HepG2 (cell line): ENCODE data around the gene ACTN2. TPM values are rescaled to one million over a fixed set of nuclear protein-coding genes. Genes with fewer than 3 reads are reported as not detected.

Source experiments
- ATAC-seq: fragments of 200-7000 bp; cut with Tn5 transposase; 3 replicates; pipeline ENCODE4 v1.9.1; 2020; ENCODE audit warnings: mild to moderate bottlenecking, moderate library complexity
- BruUV-seq: library from RNA; stranded (reverse); fragments of 400-500 nt; replicated peaks from 2 replicates; lab custom pipeline; 2021; lab: Mats Ljungman, UMichigan
- CTCF ChIA-PET: fragments of 300-600 bp; formaldehyde crosslinking; extraction: SDS; loops from one replicate; lab custom pipeline; 2021; ENCODE audit warnings: low total read pairs, inconsistent platforms, low intra/inter-chr PET ratio; lab: Yijun Ruan, JAX
- POLR2A ChIA-PET: fragments of 350-600 bp; sonication (Branson Sonifier 250); formaldehyde crosslinking; loops from one replicate; lab custom pipeline; 2020; ENCODE audit warnings: antibody characterized with exemption, inconsistent platforms; lab: Yijun Ruan, JAX
- DNase-seq: peaks from one replicate; pipeline ENCODE4 v3.0.0-alpha.2; 2015; ENCODE audit warnings: low spot score
- FAIRE-seq: peaks from 3 replicates; lab custom pipeline; 2011; peaks lifted over from hg19 to GRCh38; lab: Jason Lieb, UNC
- H2AFZ ChIP-seq: one replicate; pipeline ENCODE4 v1.6.1; 2011; ENCODE audit warnings: low read length, inconsistent platforms
- H3K27ac ChIP-seq: fragments of 300-600 bp; 3 replicates; pipeline ENCODE4 v1.8.0; 2011; ENCODE audit warnings: mixed run types, mild to moderate bottlenecking, mixed read lengths, low read length, inconsistent platforms; ENCODE audit not compliant: insufficient read depth; ENCODE audit errors: extremely low read length
- H3K27me3 ChIP-seq, 2 experiments: fragments of 200-600 bp in 1 of 2; 2 replicates in 1 of 2; 3 replicates in 1 of 2; pipeline versions ENCODE4 v1.6.0 to v1.8.0; 2011; ENCODE audit warnings: low read length in 2 of 2, mild to moderate bottlenecking in 2 of 2, moderate library complexity in 2 of 2, inconsistent platforms in 1 of 2; ENCODE audit not compliant: insufficient read depth in 2 of 2, control insufficient read depth in 1 of 2
- H3K36me3 ChIP-seq, 2 experiments: fragments of 200-600 bp in 1 of 2; replicated peaks in 1 of 2; 2 replicates in 1 of 2; 3 replicates in 1 of 2; pipeline versions ENCODE4 v1.5.1 to v1.8.0; 2011; ENCODE audit warnings: low read length in 2 of 2, inconsistent platforms in 1 of 2; ENCODE audit not compliant: insufficient read depth in 2 of 2, control insufficient read depth in 1 of 2
- H3K4me1 ChIP-seq: 2 replicates; pipeline ENCODE4 v1.5.1; 2012; ENCODE audit warnings: low read length, inconsistent platforms; ENCODE audit not compliant: insufficient read depth
- H3K4me2 ChIP-seq: 2 replicates; pipeline ENCODE4 v1.6.0; 2011; ENCODE audit warnings: low read depth, low read length, inconsistent platforms
- H3K4me3 ChIP-seq, 3 experiments: fragments of 200-600 bp in 1 of 3; sonication (generic), shearing (Covaris generic) in 1 of 3; replicated peaks in 1 of 3; 2 replicates each; pipeline ENCODE4 v1.5.1; 2011 to 2016; ENCODE audit warnings: low read length in 3 of 3, inconsistent platforms in 2 of 3, low read depth in 2 of 3, mild to moderate bottlenecking in 2 of 3, control low read depth in 1 of 3, mixed read lengths in 1 of 3; ENCODE audit not compliant: insufficient read depth in 1 of 3
- H3K79me2 ChIP-seq: one replicate; pipeline ENCODE4 v1.6.1; 2011; ENCODE audit warnings: low read length, inconsistent platforms; ENCODE audit not compliant: insufficient read depth
- H3K9ac ChIP-seq: 2 replicates; pipeline ENCODE4 v1.6.0; 2011; ENCODE audit warnings: mild to moderate bottlenecking, low read depth, low read length, inconsistent platforms; ENCODE audit not compliant: insufficient read depth
- H3K9me3 ChIP-seq: 2 replicates; pipeline ENCODE4 v1.5.1; 2012; ENCODE audit warnings: mild to moderate bottlenecking, low read length
- H4K20me1 ChIP-seq: 2 replicates; pipeline ENCODE4 v1.6.0; 2011; ENCODE audit warnings: inconsistent platforms, mild to moderate bottlenecking, low read length, moderate library complexity; ENCODE audit not compliant: insufficient read depth
- ARHGAP35 ChIP-seq: sonication (generic); formaldehyde crosslinking; IDR thresholded peaks from 2 replicates; pipeline ENCODE4 v1.9.0; 2022; ENCODE audit warnings: mild to moderate bottlenecking, inconsistent platforms, moderate library complexity, missing genetic modification reagents, borderline replicate concordance
- HDAC2 ChIP-seq: sonication (generic); formaldehyde crosslinking; IDR thresholded peaks from 2 replicates; pipeline ENCODE4 v1.4.0; 2020; ENCODE audit warnings: missing genetic modification reagents
- KDM1A ChIP-seq: IDR thresholded peaks from 2 replicates; pipeline ENCODE4 v1.6.1; 2016; ENCODE audit warnings: missing compliant biosample characterization
- KDM4B ChIP-seq: sonication (generic); formaldehyde crosslinking; IDR thresholded peaks from 2 replicates; pipeline ENCODE4 v1.4.0; 2020; ENCODE audit warnings: missing genetic modification reagents
- NR3C1 ChIP-seq: sonication (generic); formaldehyde crosslinking; IDR thresholded peaks from 2 replicates; pipeline ENCODE4 v1.4.0; 2020; ENCODE audit warnings: missing genetic modification reagents
- RBM39 ChIP-seq: fragments of 200-400 bp; formaldehyde crosslinking; IDR thresholded peaks from one replicate; pipeline ENCODE4 v1.6.1; 2018; ENCODE audit warnings: antibody characterized with exemption, mild to moderate bottlenecking, low read depth, low read length; ENCODE audit not compliant: poor library complexity, severe bottlenecking
- SAP130 ChIP-seq: IDR thresholded peaks from 2 replicates; pipeline ENCODE4 v1.6.1; 2016; ENCODE audit warnings: low read depth
- SMC3 ChIP-seq: IDR thresholded peaks from 2 replicates; pipeline ENCODE4 v1.6.1; 2011; ENCODE audit warnings: low read length, improper control_type of control experiment
- TAF1 ChIP-seq: sonication (generic); formaldehyde crosslinking; IDR thresholded peaks from 2 replicates; pipeline ENCODE4 v1.4.0; 2020; ENCODE audit warnings: missing genetic modification reagents
- ZBTB7B ChIP-seq: sonication (generic); formaldehyde crosslinking; IDR thresholded peaks from 2 replicates; pipeline ENCODE4 v1.4.0; 2020; ENCODE audit warnings: missing genetic modification reagents
- ZNF543 ChIP-seq: sonication (generic); formaldehyde crosslinking; IDR thresholded peaks from 2 replicates; pipeline ENCODE4 v1.4.0; 2020; ENCODE audit warnings: mild to moderate bottlenecking, missing genetic modification reagents
- WGBS: methylation state at CpG from one replicate; pipeline ENCODE4 v1.1.6; 2017; ENCODE audit warnings: low lambda C conversion rate; 5-methylcytosine and 5-hydroxymethylcytosine counted together
- in situ Hi-C: cut with HindIII; loops from 2 replicates; pipeline ENCODE4 v1.10.0; 2017; ENCODE audit warnings: low pct_unique_long_range_greater_than_20kb; ENCODE audit not compliant: extremely low pct_ligation_motif_present
- intact Hi-C: fragments of 100-400 bp; cut with micrococcal nuclease; formaldehyde crosslinking; loops from one replicate; pipeline ENCODE4 v1.10.0; 2022; ENCODE audit not compliant: unreplicated experiment
- polyA plus RNA-seq, 8 experiments: library from polyadenylated mRNA; depleted of rRNA in 3 of 8; stranded (reverse) in 7 of 8; unstranded in 1 of 8; fragments of >200 nt; fragmentation: Illumina TruSeq in 4 of 8; extraction: Trizol in 4 of 8; gene quantifications; 2 replicates each; pipeline versions ENCODE4 v1.2.1 to v1.2.3, GENCODE V29; 2011 to 2016; ENCODE audit warnings: low read depth in 4 of 8, missing spikeins in 1 of 8, mixed read lengths in 1 of 8; ENCODE audit not compliant: insufficient read depth in 1 of 8
- total RNA-seq, 5 experiments: library from RNA; depleted of rRNA; stranded (reverse); fragments of >200 nt; fragmentation: Illumina TruSeq; extraction: Trizol; gene quantifications; 2 replicates each; pipeline ENCODE4 v1.2.3, GENCODE V29; 2016; ENCODE audit warnings: low read depth in 1 of 5
- TF ChIP-seq, protein P1 (sequence below): sonication (generic); formaldehyde crosslinking; IDR thresholded peaks from 2 replicates; pipeline ENCODE4 v1.8.1; 2023; ENCODE audit warnings: mild to moderate bottlenecking, missing genetic modification reagents
- TF ChIP-seq, protein P2 (sequence below): sonication (generic); formaldehyde crosslinking; IDR thresholded peaks from 2 replicates; pipeline ENCODE4 v1.5.0; 2020; ENCODE audit warnings: missing genetic modification reagents, mild to moderate bottlenecking, borderline replicate concordance

Gene ACTN2
- total and polyA plus RNA-seq, 2 of the 13 experiments (the other 11 are each of a cell fraction or from before 2014, with no cell fraction given), result 0.04 to 0.13 TPM

DNA sequence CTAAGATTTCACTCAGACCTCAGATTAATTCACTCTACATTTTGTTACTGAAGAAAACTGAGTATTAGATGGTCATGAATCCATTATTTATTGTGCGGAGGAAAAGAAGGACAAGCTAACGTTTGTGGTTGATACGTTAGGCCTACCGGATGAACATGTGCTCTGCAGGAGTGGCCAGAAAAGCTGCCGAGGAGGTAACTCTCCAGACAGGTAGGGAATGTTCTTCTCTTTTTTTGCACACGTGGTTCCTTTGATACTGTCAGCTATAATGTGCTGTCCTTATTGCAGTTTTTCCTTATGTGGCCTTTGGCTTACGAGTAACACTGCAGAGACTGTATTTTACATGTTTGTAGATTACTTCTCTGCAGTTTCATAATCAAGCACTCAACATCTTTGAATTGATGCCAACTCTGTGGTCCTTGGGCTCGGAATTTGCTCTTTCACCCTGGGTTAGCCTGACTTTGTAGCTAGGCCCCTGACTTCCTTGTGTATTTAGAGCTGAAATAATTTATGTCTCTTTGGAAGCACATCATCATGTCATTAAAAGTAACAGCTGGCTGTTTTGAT is 122.3 kb downstream of the ACTN2 start:
- Histone ChIP-seq H3K27ac (no peak overlapping the region), H3K9ac (no peak overlapping the region), H3K4me2 (no peak overlapping the region), H3K27me3 (no peaks in the 10 kb centered on the region), H3K36me3 (peaks cover 8 to 84% of the 10 kb centered on the region in 2 experiments), H3K9me3 (no peaks in the 10 kb centered on the region), H3K79me2 (peaks cover 19% of the 10 kb centered on the region), H3K4me1 (peaks cover 29% of the 10 kb centered on the region), H3K4me3 (no peak overlapping the region), H2AFZ (no peak overlapping the region), H4K20me1 (no peaks in the 10 kb centered on the region)
- no TSS peak for BruUV-seq
- 89% methylated on average over 8 of the region's 8 CpGs for WGBS
- CTCF ChIA-PET, result no interaction called here
- ATAC-seq (no peak), FAIRE-seq (no peak), DNase-seq (peak; percentile 17)
- POLR2A ChIA-PET, result interaction anchor here (2.7 kb wide), 1 partner anchor 13 kb away, joined by 15 read pairs; the partner anchor contains the start of gene MTR
- in situ Hi-C loops (no loop called here), intact Hi-C loops (no loop called here)
- TF ChIP-seq HDAC2 (CRISPR knock-in tag) (no peak), KDM1A (CRISPR knock-in tag) (no peak), TAF1 (no peak), KDM4B (CRISPR knock-in tag) (no peak), RBM39 (no peak), ZNF543 (CRISPR knock-in tag) (no peak), SAP130 (CRISPR knock-in tag) (no peak), NR3C1 (CRISPR knock-in tag) (no peak), ZBTB7B (CRISPR knock-in tag) (no peak), ARHGAP35 (CRISPR knock-in tag) (no peak), SMC3 (no peak)
- TF ChIP-seq, protein P1, sequence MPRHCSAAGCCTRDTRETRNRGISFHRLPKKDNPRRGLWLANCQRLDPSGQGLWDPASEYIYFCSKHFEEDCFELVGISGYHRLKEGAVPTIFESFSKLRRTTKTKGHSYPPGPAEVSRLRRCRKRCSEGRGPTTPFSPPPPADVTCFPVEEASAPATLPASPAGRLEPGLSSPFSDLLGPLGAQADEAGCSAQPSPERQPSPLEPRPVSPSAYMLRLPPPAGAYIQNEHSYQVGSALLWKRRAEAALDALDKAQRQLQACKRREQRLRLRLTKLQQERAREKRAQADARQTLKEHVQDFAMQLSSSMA (CRISPR knock-in tag), result no peak
- TF ChIP-seq, protein P2, sequence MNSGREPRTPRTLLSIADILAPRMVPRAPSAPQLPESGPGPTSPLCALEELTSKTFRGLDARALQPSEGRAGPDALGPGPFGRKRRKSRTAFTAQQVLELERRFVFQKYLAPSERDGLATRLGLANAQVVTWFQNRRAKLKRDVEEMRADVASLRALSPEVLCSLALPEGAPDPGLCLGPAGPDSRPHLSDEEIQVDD, result no peak
